ACHN (cell line): ENCODE results near the gene CACNB2.
"Not testable (repeated sequence)": the region's sequence is repeated elsewhere in the genome, so short reads cannot be mapped to it uniquely, and the experiment has no call there.

ENCODE experiments used
- DNase-seq: peaks from one replicate; pipeline ENCODE4 v3.0.0-alpha.2; 2015
- in situ Hi-C: cut with HindIII; loops from 2 replicates; pipeline ENCODE4 v1.10.0; 2017; ENCODE audit warnings: low sequenced_read_pairs, low pct_ligation_motif_present, low pct_unique_long_range_greater_than_20kb

The CACNB2 gene

DNA sequence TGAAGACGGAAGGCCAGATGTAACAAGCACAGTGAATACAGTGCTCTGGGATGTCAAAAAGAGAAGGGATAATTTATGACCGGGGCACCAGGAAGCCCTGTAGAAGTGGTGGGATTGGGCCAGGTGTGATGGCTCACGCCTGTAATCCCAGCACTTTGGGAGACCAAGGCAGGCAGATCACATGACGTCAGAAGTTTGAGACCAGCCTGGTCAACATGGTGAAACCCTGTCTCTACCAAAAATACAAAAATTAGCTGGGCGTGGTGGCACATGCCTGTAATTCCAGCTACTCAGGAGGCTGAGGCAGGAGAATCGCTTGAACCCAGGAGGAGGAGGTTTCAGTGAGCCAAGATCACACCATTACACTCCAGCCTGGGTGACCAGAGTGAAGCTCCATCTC lies 305.4 kb downstream of the CACNB2 start:
- DNase-seq, in situ Hi-C loops: not testable (repeated sequence)

GRCh38 chr10:18446205-18446604 lies 306.0 kb downstream of the CACNB2 start:
- no peak for DNase-seq
- in situ Hi-C loops: no loop called here

- DNase-seq: no peak
- in situ Hi-C loops: no loop called here
Measured at GRCh38 chr10:18449611-18450026, 309.4 kb downstream of the CACNB2 start.

DNA sequence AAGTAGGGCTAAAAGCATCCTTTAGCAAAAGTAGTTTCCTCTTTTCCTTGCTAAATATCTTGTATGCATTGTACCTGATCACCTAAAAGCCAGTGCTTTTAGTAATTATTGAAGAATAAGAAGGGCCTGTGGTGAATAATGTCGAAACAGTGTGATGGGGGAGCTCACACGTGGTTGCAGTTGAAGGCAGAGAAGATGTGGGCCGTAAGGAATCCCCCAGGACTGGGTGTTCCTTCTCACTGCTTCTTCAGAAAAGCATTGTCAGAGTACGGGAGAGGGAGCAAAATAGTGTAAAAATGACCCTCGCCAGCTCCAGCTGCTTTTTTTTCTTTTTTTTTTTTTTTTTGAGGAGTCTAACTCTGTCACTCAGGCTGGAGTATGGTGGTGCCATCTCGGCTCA lies 310.1 kb downstream of the CACNB2 start:
- no peak for DNase-seq
- in situ Hi-C loops: no loop called here

- in situ Hi-C loops: no loop called here
- DNase-seq: no peak
Measured at GRCh38 chr10:18455086-18455884, 315.1 kb downstream of the CACNB2 start.

DNA sequence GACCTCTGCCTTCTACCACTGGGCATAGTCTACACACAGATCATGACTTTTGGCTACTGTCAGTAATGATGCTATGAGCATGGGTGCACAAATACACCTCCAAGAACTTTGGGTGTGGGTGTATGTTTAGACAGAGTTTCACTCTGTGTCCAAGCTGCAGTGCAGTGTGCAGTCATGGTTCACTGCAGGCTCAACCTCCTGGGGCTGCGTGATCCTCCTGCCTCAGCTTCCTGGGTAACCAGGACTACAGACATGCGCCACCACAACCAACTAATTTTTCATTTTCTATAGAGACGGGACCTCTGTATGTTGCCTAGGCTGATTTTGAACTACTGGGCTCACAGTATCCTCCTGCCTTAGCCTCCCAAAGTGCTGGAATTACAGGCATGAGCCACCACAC lies 316.8 kb downstream of the CACNB2 start:
- in situ Hi-C loops: no loop called here
- DNase-seq: no peak

DNA sequence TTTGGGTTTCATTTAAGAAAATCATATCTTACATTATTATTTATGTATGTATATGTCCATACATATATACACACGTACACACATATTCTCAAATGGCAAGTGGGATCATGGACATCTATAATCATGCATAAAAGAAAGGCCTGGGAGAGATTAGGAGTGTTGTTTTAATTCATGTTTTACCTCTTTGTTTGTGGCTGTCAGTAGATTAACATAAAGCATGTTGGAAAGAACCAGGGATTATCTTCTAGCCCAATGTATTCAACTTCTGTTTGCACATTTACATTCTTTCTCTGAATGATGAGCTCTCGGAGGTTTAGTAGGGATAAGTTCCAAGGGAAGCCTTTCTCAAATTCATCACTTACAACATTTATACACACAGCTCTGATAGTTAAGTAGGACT lies 319.8 kb downstream of the CACNB2 start:
- in situ Hi-C loops: no loop called here
- DNase-seq: no peak

DNA sequence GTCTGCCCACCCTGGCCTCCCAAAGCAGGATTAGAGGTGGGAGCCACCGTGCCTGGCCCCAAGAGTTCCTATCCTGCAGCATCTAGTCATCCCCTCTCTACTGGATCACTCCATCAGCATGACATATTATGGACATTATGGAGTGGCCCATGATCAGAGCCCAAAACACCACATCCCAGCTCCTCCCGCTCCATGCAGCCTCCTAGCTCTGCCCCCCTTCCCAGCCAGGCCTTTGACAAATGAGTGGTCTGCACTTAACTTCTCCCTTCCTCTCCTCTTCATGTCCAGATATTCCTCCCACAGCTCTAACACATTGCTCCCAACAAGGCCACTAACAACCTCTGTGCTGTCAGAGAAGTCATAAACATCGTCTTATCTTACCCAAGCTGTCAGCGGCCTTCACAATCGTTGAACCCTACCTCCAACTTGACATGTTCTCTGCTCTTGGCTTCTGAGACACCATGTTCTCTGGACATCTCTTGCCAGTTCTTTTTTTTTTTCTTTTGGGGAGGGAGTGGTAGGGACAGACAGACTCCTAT lies 323.5 kb downstream of the CACNB2 start:
- in situ Hi-C loops: no loop called here
- no peak for DNase-seq

DNA sequence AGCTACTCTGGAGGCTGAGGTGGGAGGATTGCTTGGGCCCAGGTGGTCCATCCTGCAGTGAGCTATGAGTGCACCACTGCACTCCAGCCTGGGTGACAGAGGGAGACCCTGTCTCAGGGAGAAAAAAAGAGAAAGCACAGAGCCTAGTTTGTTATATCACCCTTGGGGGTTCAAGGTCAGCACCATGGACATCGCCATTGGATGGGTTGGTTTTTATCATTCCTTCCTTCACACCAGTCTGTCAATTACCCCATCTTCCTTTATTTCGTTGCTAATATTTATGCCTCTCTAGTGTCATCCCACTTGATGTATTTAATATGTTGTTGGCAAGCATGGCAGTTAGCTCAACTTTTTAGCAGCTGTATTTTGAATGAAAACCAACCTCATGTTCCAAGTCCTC lies 328.9 kb downstream of the CACNB2 start:
- in situ Hi-C loops: no loop called here
- no peak for DNase-seq

GRCh38 chr10:18472977-18473376 lies 332.8 kb downstream of the CACNB2 start:
- no peak for DNase-seq
- in situ Hi-C loops: no loop called here

DNA sequence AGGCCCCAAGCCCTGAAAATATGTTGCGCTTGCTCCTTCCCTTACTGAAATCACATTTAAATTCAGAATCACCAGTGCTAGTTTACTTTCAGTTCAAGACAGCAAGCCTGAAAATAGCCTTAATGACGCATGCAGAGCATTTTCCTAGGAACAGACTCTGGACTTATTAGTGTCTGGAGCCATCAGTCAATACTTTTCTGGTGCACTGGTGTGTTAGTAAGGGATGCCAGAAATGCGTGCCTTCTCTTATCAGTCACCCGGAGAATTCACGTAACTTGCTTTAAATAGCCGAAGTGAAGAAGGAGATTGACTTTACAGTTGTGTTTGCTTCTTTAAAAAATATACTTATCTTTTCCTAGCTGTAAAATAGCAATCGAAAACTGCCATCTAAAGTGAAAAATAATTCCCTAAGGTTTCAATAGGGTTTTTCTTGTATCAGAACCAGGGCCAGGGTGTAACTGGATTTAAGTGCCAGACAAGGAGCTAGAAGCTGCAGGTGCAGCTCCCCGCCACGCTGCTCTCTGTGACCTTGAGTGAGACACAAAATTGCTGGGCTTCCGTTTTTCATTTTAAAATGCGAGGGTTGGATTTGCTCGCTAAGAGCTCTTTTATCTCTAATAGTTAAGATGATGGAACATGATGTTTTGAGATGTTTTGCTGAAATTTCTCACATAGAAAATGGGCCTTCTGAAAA lies 333.3 kb downstream of the CACNB2 start:
- DNase-seq: no peak
- in situ Hi-C loops: no loop called here

DNA sequence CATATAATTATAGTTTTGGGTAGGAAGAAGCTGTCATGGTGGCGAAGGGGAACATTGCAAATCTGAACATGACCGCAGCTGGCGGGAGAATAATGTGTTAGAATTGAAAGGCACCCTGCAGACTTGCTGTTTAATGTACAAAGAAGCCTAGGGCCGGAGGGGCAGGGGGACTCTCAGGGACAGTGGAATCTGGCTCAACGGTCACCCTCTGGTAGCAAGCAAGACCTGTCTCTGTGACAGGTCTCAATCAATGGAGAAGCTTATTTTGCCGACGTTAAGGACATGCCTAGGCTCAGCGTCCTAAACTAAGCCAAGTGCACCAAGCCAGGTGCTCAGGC lies 333.9 kb downstream of the CACNB2 start:
- in situ Hi-C loops: no loop called here
- no peak for DNase-seq

GRCh38 chr10:18476076-18476647 lies 335.9 kb downstream of the CACNB2 start:
- in situ Hi-C loops: no loop called here

DNA sequence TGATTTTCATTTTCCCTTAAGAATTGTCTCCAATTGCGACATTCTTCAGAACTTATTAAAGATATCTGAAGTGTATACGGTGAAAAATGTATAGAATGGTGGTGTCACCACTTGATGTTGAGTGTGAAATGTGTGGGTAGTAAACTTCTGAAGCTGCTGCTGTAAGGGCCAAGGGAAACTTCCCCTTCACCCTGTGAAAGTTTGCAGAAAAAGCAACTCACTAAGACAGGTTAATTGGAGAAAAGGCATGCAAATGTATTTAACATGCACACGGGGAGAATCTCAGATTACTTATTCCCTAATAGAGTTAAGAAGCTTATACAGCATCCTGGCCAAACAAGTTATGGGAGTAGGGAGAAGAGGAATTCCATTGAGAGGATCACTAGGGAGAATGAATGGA lies 338.1 kb downstream of the CACNB2 start:
- in situ Hi-C loops: no loop called here
- no peak for DNase-seq

More at GRCh38 chr10:18476076-18476647, 335.9 kb downstream of the CACNB2 start:
- no peak for DNase-seq

- in situ Hi-C loops: no loop called here
- DNase-seq: no peak
Measured at GRCh38 chr10:18479502-18479901, 339.3 kb downstream of the CACNB2 start.

GRCh38 chr10:18483516-18484186 lies 343.4 kb downstream of the CACNB2 start:
- DNase-seq: no peak
- in situ Hi-C loops: no loop called here

DNA sequence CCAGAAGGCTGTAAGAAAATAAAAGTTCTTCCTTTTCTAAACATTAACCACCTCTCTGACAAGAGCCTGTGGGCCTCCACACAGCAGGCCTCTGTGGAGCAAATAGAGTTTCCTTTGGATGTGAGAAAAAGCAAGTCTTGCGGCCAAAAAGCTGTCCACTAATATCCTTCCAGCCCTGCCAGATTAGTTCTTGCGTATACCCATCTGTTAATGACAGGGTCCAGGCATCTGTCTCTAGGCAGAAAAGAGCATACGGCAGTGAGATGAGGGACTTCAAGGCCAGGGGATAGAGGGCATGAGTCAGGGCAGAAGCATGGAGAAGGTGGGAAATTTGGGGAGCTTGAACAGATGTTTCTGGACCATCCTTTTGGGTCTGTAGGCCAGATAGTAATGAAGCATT lies 346.2 kb downstream of the CACNB2 start:
- no peak for DNase-seq
- in situ Hi-C loops: no loop called here

DNA sequence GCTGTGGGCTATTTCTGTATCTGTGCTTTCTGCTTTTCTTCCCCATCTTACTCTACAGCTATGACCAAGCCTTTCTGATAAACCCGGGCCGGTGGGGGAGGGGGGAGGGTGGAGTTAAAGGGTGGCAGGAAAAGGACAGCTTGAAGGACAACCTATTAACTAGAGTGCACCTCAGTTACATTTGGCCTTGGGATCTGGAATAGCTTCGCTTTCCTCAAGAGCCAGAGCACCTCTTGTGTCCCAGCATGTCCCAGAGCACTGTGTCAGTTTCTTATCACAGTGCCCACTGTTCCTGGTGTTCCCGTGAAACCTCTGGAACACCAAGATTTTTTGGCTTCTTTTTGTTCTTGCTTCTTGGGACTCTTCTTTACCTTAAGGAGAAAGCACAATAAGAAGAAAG lies 350.5 kb downstream of the CACNB2 start:
- DNase-seq: no peak
- in situ Hi-C loops: no loop called here

- DNase-seq: no peak
Measured at GRCh38 chr10:18497806-18498369, 357.7 kb downstream of the CACNB2 start.

More at GRCh38 chr10:18497806-18498369, 357.7 kb downstream of the CACNB2 start:
- in situ Hi-C loops: no loop called here
